ENCODE data around the gene ASPDH.
"Not testable (repeated sequence)": the region's sequence is repeated elsewhere in the genome, so short reads cannot be mapped to it uniquely, and the experiment has no call there.

Gene ASPDH

GRCh38 chr19:50532952-50533351 is 19.2 kb upstream of the ASPDH start:
- Histone ChIP-seq H3K27ac (no peak overlapping the region), H3K36me3 (no peaks in the 10 kb centered on the region), H3K4me3 (no peak overlapping the region), H3K4me2 (no peak overlapping the region), H4K20me1 (no peaks in the 10 kb centered on the region), H3K9me3 (peaks cover 26% of the 10 kb centered on the region), H3K4me1 (peaks cover 11% of the 10 kb centered on the region; the same call in 1 of the 2 replicates), H3K27me3 (no peaks in the 10 kb centered on the region), H3K9ac (no peak overlapping the region)
- TF ChIP-seq Cebpa-rat (IDR thresholded peaks at IDR 0.05): no peak

GRCh38 chr19:50531171-50531612 is 17.5 kb upstream of the ASPDH start:
- no peak overlapping the region for H3K4me3 ChIP-seq
- peaks cover 10% of the 10 kb centered on the region for H3K4me1 ChIP-seq
- H3K9ac ChIP-seq: no peak overlapping the region
- no peaks in the 10 kb centered on the region for H3K27me3 ChIP-seq
- H3K9me3 ChIP-seq: peaks cover 26% of the 10 kb centered on the region
- no peak overlapping the region for H3K27ac ChIP-seq
- no peak overlapping the region for H3K4me2 ChIP-seq
- H3K36me3 ChIP-seq: no peaks in the 10 kb centered on the region
- H4K20me1 ChIP-seq: no peaks in the 10 kb centered on the region
- no peak for TF ChIP-seq Cebpa-rat (IDR thresholded peaks at IDR 0.05)

GRCh38 chr19:50528052-50528451 is 14.3 kb upstream of the ASPDH start:
- H3K9ac ChIP-seq, H3K4me3 ChIP-seq, H3K4me1 ChIP-seq, H4K20me1 ChIP-seq, H3K27me3 ChIP-seq, H3K27ac ChIP-seq, H3K36me3 ChIP-seq: not testable (repeated sequence)
- H3K9me3 ChIP-seq: peaks cover 15% of the 10 kb centered on the region
- peak overlapping the region; percentile 28; the same call in 1 of the 2 replicates for H3K4me2 ChIP-seq

- Histone ChIP-seq H3K36me3 (peaks cover 14% of the 10 kb centered on the region), H3K27me3 (no peaks in the 10 kb centered on the region), H3K4me3 (no peak overlapping the region), H3K27ac (no peak overlapping the region), H3K4me1 (peaks cover 9% of the 10 kb centered on the region), H3K9me3 (peaks cover 15% of the 10 kb centered on the region), H3K9ac (no peak overlapping the region), H3K4me2 (no peak overlapping the region), H4K20me1 (no peaks in the 10 kb centered on the region)
- TF ChIP-seq Cebpa-rat (IDR thresholded peaks at IDR 0.05): no peak
Measured at GRCh38 chr19:50522881-50523280, 9.2 kb upstream of the ASPDH start.

GRCh38 chr19:50520822-50521465 is 7.2 kb upstream of the ASPDH start:
- Histone ChIP-seq H3K27ac (no peak overlapping the region), H3K27me3 (no peaks in the 10 kb centered on the region), H3K9ac (no peak overlapping the region), H3K4me2 (no peak overlapping the region), H3K36me3 (peaks cover 20% of the 10 kb centered on the region), H3K4me1 (peaks cover 4% of the 10 kb centered on the region), H3K4me3 (no peak overlapping the region), H4K20me1 (no peaks in the 10 kb centered on the region), H3K9me3 (peaks cover 16% of the 10 kb centered on the region)
- TF ChIP-seq Cebpa-rat (IDR thresholded peaks at IDR 0.05): no peak

GRCh38 chr19:50519006-50519575 is 5.4 kb upstream of the ASPDH start:
- Histone ChIP-seq H3K9ac (no peak overlapping the region), H3K27ac (no peak overlapping the region), H3K9me3 (peaks cover 16% of the 10 kb centered on the region), H3K4me2 (no peak overlapping the region), H3K4me1 (peaks cover 17% of the 10 kb centered on the region), H3K4me3 (no peak overlapping the region), H4K20me1 (no peaks in the 10 kb centered on the region), H3K36me3 (peaks cover 20% of the 10 kb centered on the region), H3K27me3 (no peaks in the 10 kb centered on the region)
- no peak for TF ChIP-seq Cebpa-rat (IDR thresholded peaks at IDR 0.05)

- H3K4me1 ChIP-seq: peaks cover 24% of the 10 kb centered on the region
- H3K4me2 ChIP-seq: no peak overlapping the region
- H3K9ac ChIP-seq: no peak overlapping the region
- H3K27me3 ChIP-seq: no peaks in the 10 kb centered on the region
- H3K4me3 ChIP-seq: no peak overlapping the region
- H3K9me3 ChIP-seq: peaks cover 16% of the 10 kb centered on the region
- peaks cover 20% of the 10 kb centered on the region for H3K36me3 ChIP-seq
- H3K27ac ChIP-seq: no peak overlapping the region
- TF ChIP-seq Cebpa-rat (IDR thresholded peaks at IDR 0.05): no peak
- H4K20me1 ChIP-seq: no peaks in the 10 kb centered on the region
Measured at GRCh38 chr19:50518091-50519005, 4.6 kb upstream of the ASPDH start.

GRCh38 chr19:50517704-50518075 is 4.0 kb upstream of the ASPDH start:
- no peak overlapping the region for H3K27ac ChIP-seq
- H3K36me3 ChIP-seq: peaks cover 20% of the 10 kb centered on the region
- no peak for TF ChIP-seq Cebpa-rat (IDR thresholded peaks at IDR 0.05)
- no peak overlapping the region for H3K9ac ChIP-seq
- peaks cover 16% of the 10 kb centered on the region for H3K9me3 ChIP-seq
- H3K27me3 ChIP-seq: no peaks in the 10 kb centered on the region
- no peak overlapping the region for H3K4me3 ChIP-seq
- peaks cover 31% of the 10 kb centered on the region for H3K4me1 ChIP-seq
- no peaks in the 10 kb centered on the region for H4K20me1 ChIP-seq
- H3K4me2 ChIP-seq: no peak overlapping the region

GRCh38 chr19:50516964-50517703 is 3.4 kb upstream of the ASPDH start:
- Histone ChIP-seq H4K20me1 (no peaks in the 10 kb centered on the region), H3K9ac (no peak overlapping the region), H3K27ac (no peak overlapping the region), H3K27me3 (no peaks in the 10 kb centered on the region), H3K36me3 (peaks cover 20% of the 10 kb centered on the region), H3K4me3 (no peak overlapping the region), H3K4me1 (peaks cover 36% of the 10 kb centered on the region), H3K9me3 (peaks cover 16% of the 10 kb centered on the region), H3K4me2 (no peak overlapping the region)
- no peak for TF ChIP-seq Cebpa-rat (IDR thresholded peaks at IDR 0.05)

Measured in BLaER1 (cell line).